Endodermal cell (in vitro differentiated cells): ENCODE results near the gene IQCH. TPM values are rescaled to one million over a fixed set of nuclear protein-coding genes. Genes with fewer than 3 reads are reported as not detected.

ENCODE experiments used
- DNase-seq: peaks from one replicate; pipeline ENCODE4 v3.0.0-alpha.2; 2017
- H3K27ac ChIP-seq: 2 replicates; pipeline ENCODE4 v1.5.1; 2013; ENCODE audit warnings: mild to moderate bottlenecking, low read depth, low read length, moderate library complexity
- H3K27me3 ChIP-seq: 2 replicates; pipeline ENCODE4 v1.6.1; 2013; ENCODE audit warnings: mild to moderate bottlenecking, low read length, moderate library complexity; ENCODE audit not compliant: insufficient read depth, control insufficient read depth, poor library complexity, severe bottlenecking
- H3K36me3 ChIP-seq: 2 replicates; pipeline ENCODE4 v1.7.0; 2013; ENCODE audit warnings: mild to moderate bottlenecking, low read length, moderate library complexity; ENCODE audit not compliant: control insufficient read depth, insufficient read depth
- H3K4me1 ChIP-seq: one replicate; pipeline ENCODE4 v1.7.0; 2013; ENCODE audit warnings: low read length; ENCODE audit not compliant: control insufficient read depth, insufficient read depth
- H3K4me3 ChIP-seq: 2 replicates; pipeline ENCODE4 v1.5.1; 2013; ENCODE audit warnings: mild to moderate bottlenecking, low read length, moderate library complexity
- H3K9ac ChIP-seq: 2 replicates; pipeline ENCODE4 v1.6.1; 2013; ENCODE audit warnings: mild to moderate bottlenecking, low read length, moderate library complexity; ENCODE audit not compliant: poor library complexity, severe bottlenecking; ENCODE audit errors: extremely low read depth
- H3K9me3 ChIP-seq: 2 replicates; pipeline ENCODE4 v1.6.1; 2013; ENCODE audit warnings: mild to moderate bottlenecking, low read length, moderate library complexity; ENCODE audit not compliant: control insufficient read depth
- H3K27ac Mint-ChIP-seq: 2 replicates; pipeline ENCODE4 v1.8.0; 2020; ENCODE audit warnings: mixed read lengths
- H3K27me3 Mint-ChIP-seq: 2 replicates; pipeline ENCODE4 v1.8.0; 2021; ENCODE audit warnings: mild to moderate bottlenecking, mixed read lengths; ENCODE audit not compliant: insufficient read depth
- H3K36me3 Mint-ChIP-seq: 2 replicates; pipeline ENCODE4 v1.8.0; 2020; ENCODE audit warnings: low read depth, mixed read lengths
- H3K4me1 Mint-ChIP-seq: 2 replicates; pipeline ENCODE4 v1.8.0; 2020; ENCODE audit warnings: mixed read lengths
- H3K4me3 Mint-ChIP-seq: 2 replicates; pipeline ENCODE4 v1.8.0; 2020; ENCODE audit warnings: mild to moderate bottlenecking, moderate library complexity, mixed read lengths
- H3K9me3 Mint-ChIP-seq: 2 replicates; pipeline ENCODE4 v1.8.0; 2020; ENCODE audit warnings: mild to moderate bottlenecking, mixed read lengths
- WGBS, 2 experiments: methylation state at CpG; one replicate each; pipeline versions ENCODE4 v1.1.5 to v1.1.7; 2013; ENCODE audit warnings: missing lambda C conversion rate in 2 of 2, mixed read lengths in 1 of 2; ENCODE audit not compliant: insufficient coverage in 1 of 2, insufficient read length in 1 of 2; 5-methylcytosine and 5-hydroxymethylcytosine counted together
- total RNA-seq, 2 donors: library from RNA; stranded (reverse); fragmentation: NEBNext Ultra II Directional in 1 of 2; extraction: Animal tissue kit (Norgen Biotek cat#: 25700) in 1 of 2; gene quantifications; 2 replicates in 1 of 2; 3 replicates in 1 of 2; pipeline ENCODE4 v1.2.1, GENCODE V29; 2021
- TF ChIP-seq, protein P1 (sequence below): fragments of 200-600 bp; sonication (generic); conservative IDR thresholded peaks from 2 replicates; pipeline ENCODE4 v1.5.0; 2021; ENCODE audit warnings: antibody characterized with exemption, mild to moderate bottlenecking

IQCH gene
- total RNA-seq, 2 donors from 2014 or later = 6.2 to 12.8 TPM

DNA sequence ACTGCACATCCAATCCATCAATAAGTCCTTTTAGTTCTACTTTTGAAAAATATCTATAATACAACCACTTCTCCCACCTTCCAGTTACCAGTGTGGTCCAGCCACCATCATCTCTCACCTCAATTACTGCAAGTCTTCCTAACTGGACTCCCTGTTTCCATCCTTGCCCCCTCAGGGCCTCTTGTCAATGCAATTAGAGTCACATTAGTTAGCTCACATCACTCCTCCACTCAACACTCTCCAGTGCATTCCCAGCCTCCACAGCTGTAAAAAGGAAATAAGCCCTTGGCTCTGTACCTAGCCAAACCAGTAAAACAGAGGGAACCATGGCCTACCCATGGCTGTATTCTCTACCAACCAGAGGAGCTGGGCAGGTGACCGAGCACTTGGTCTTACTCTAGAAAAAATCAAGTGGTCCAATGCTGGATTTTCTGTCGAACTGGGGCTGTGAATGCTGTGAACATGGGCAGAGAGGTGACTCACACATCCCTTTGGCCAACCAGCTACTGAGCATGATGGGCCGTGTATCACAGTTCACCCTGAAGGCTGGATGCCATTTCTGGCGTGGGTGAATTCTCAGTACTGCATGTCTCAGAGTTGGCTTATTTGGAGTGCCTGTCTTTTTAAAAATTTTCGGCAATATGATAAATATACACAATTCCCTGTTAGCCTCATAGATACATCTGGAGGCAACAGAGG lies 203.9 kb downstream of the IQCH start:
- Mint-ChIP-seq H3K27me3 (peaks cover 9% of the 10 kb centered on the region), H3K4me3 (no peak overlapping the region), H3K36me3 (peaks cover 10% of the 10 kb centered on the region), H3K9me3 (peaks cover 19% of the 10 kb centered on the region), H3K27ac (no peak overlapping the region), H3K4me1 (peaks cover 5% of the 10 kb centered on the region)
- no peak for DNase-seq
- Histone ChIP-seq H3K4me3 (no peak overlapping the region), H3K36me3 (no peaks in the 10 kb centered on the region), H3K9ac (no peak overlapping the region), H3K4me1 (no peaks in the 10 kb centered on the region), H3K27me3 (peaks cover 29% of the 10 kb centered on the region), H3K9me3 (peaks cover 12% of the 10 kb centered on the region), H3K27ac (no peak overlapping the region)
- TF ChIP-seq, protein P1, sequence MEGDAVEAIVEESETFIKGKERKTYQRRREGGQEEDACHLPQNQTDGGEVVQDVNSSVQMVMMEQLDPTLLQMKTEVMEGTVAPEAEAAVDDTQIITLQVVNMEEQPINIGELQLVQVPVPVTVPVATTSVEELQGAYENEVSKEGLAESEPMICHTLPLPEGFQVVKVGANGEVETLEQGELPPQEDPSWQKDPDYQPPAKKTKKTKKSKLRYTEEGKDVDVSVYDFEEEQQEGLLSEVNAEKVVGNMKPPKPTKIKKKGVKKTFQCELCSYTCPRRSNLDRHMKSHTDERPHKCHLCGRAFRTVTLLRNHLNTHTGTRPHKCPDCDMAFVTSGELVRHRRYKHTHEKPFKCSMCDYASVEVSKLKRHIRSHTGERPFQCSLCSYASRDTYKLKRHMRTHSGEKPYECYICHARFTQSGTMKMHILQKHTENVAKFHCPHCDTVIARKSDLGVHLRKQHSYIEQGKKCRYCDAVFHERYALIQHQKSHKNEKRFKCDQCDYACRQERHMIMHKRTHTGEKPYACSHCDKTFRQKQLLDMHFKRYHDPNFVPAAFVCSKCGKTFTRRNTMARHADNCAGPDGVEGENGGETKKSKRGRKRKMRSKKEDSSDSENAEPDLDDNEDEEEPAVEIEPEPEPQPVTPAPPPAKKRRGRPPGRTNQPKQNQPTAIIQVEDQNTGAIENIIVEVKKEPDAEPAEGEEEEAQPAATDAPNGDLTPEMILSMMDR = no peak
- 88 to 90% methylated on average over 2 to 5 of the region's 5 CpGs for WGBS, 2 experiments

DNA sequence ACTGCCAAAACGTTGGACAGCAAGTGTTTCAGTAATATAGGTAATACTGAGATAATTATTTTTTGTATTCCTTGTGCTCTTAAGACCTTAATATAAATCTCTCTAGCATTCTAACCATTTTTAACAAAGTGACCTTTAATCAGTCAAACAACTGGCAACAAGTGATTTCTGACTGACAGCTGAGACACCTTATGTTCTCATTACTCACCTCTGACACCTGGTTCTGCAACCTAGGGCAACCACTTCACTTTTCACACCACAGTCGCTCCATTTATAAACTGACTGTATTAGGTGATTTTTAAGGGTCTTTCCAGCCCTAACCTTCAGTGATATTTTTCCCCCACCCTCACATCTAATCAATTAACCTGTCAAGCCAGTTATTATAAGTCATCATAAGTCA lies 205.9 kb downstream of the IQCH start:
- Mint-ChIP-seq H3K27ac (no peak overlapping the region), H3K4me3 (no peak overlapping the region), H3K36me3 (no peaks in the 10 kb centered on the region), H3K4me1 (peaks cover 6% of the 10 kb centered on the region), H3K9me3 (no peaks in the 10 kb centered on the region), H3K27me3 (peaks cover 6% of the 10 kb centered on the region)
- H3K27me3 ChIP-seq = peaks cover 33% of the 10 kb centered on the region
- H3K36me3 ChIP-seq = no peaks in the 10 kb centered on the region
- H3K27ac ChIP-seq = no peak overlapping the region
- H3K4me3 ChIP-seq = no peak overlapping the region
- H3K9ac ChIP-seq = no peak overlapping the region
- H3K9me3 ChIP-seq = no peaks in the 10 kb centered on the region
- no peak for DNase-seq
- H3K4me1 ChIP-seq = no peaks in the 10 kb centered on the region
- TF ChIP-seq, protein P1 = no peak
- WGBS, 2 experiments = 75% methylated on average over 1 of the region's 2 CpGs; no CpG with 5 or more reads in 1 of the 2 experiments

DNA sequence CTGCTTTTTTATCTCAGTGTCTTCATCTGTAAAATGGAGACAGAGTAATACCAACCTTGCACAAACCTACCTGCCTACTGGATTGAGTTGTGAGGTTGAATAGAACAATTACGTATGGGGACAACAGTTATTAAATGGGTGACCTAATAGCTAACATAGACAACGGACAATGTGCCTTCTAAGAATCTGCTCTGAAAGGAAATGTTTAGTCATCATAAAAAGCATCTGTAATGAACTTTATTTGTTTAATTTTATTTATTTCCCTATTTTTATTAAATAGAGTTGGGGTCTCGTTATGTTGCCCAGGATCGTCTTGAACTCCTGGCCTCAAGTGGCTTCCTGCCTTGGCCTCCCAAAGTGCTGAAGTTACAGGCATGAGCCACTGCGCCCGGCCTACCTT lies 207.1 kb downstream of the IQCH start:
- 98 to 100% methylated on average over 5 to 6 of the region's 6 CpGs for WGBS, 2 experiments
- H3K4me3 Mint-ChIP-seq = no peak overlapping the region

More for the DNA sequence above, 207.1 kb downstream of the IQCH start:
- TF ChIP-seq, protein P1 = no peak
- Histone ChIP-seq H3K36me3 (no peaks in the 10 kb centered on the region), H3K9ac (no peak overlapping the region), H3K4me1 (no peaks in the 10 kb centered on the region), H3K9me3 (no peaks in the 10 kb centered on the region), H3K27me3 (peaks cover 41% of the 10 kb centered on the region), H3K4me3 (no peak overlapping the region), H3K27ac (no peak overlapping the region)
- Mint-ChIP-seq H3K9me3 (no peaks in the 10 kb centered on the region), H3K4me1 (peaks cover 11% of the 10 kb centered on the region), H3K27ac (no peak overlapping the region), H3K27me3 (peaks cover 14% of the 10 kb centered on the region), H3K36me3 (no peaks in the 10 kb centered on the region)
- DNase-seq = no peak
